IPS DF 4.7 (cell line): ENCODE data around the gene NEK10.

Experiments used
- DNase-seq: peaks from one replicate; pipeline ENCODE4 v3.0.0-alpha.2; 2013; ENCODE audit warnings: low spot score; ENCODE audit errors: extremely low read depth

Gene NEK10

GRCh38 chr3:27239951-27240350 is 129.2 kb downstream of the NEK10 start:
- DNase-seq = no peak

- peak; percentile 64 for DNase-seq
These were observed 140.4 kb downstream of the NEK10 start for GRCh38 chr3:27228805-27229204.

- no peak for DNase-seq
These were observed 145.0 kb downstream of the NEK10 start for GRCh38 chr3:27224197-27224596.

GRCh38 chr3:27221264-27221932 is 147.8 kb downstream of the NEK10 start:
- DNase-seq = no peak

- DNase-seq = no peak
These were observed 149.0 kb downstream of the NEK10 start for GRCh38 chr3:27220166-27220565.

GRCh38 chr3:27219127-27219845 is 149.9 kb downstream of the NEK10 start:
- no peak for DNase-seq

- DNase-seq = no peak
These were observed 152.1 kb downstream of the NEK10 start for GRCh38 chr3:27216955-27217552.

- DNase-seq = no peak
These were observed 152.8 kb downstream of the NEK10 start for GRCh38 chr3:27216295-27216855.

GRCh38 chr3:27213450-27213849 is 155.7 kb downstream of the NEK10 start:
- DNase-seq = no peak

GRCh38 chr3:27209617-27210264 is 159.4 kb downstream of the NEK10 start:
- DNase-seq = no peak

GRCh38 chr3:27208961-27209616 is 160.1 kb downstream of the NEK10 start:
- no peak for DNase-seq

- no peak for DNase-seq
These were observed 166.2 kb downstream of the NEK10 start for GRCh38 chr3:27202959-27203358.

- DNase-seq = no peak
These were observed 167.7 kb downstream of the NEK10 start for GRCh38 chr3:27201492-27201891.

GRCh38 chr3:27200721-27201489 is 168.3 kb downstream of the NEK10 start:
- no peak for DNase-seq

GRCh38 chr3:27194861-27195483 is 174.2 kb downstream of the NEK10 start:
- DNase-seq = no peak

GRCh38 chr3:27193056-27193455 is 176.1 kb downstream of the NEK10 start:
- no peak for DNase-seq

- DNase-seq = no peak
These were observed 183.2 kb downstream of the NEK10 start for GRCh38 chr3:27186013-27186412.

GRCh38 chr3:27185231-27185989 is 183.8 kb downstream of the NEK10 start:
- DNase-seq = no peak

GRCh38 chr3:27184261-27184660 is 184.9 kb downstream of the NEK10 start:
- no peak for DNase-seq
